Gastrocnemius medialis (tissue), 4 donors: ENCODE data around the gene RBPJL.

Source experiments
- CTCF ChIP-seq, 5 experiments: fragments of 450-650 bp in 3 of 5; fragments of 200-600 bp in 2 of 5; sonication (generic) in 2 of 5; IDR thresholded peaks in 4 of 5; conservative IDR thresholded peaks in 1 of 5; 1 replicate in 4 of 5; 2 replicates in 1 of 5; pipeline ENCODE4 v1.5.1; 2016 to 2019; ENCODE audit warnings: antibody characterized with exemption in 5 of 5, mild to moderate bottlenecking in 3 of 5, moderate library complexity in 3 of 5
- POLR2A ChIP-seq, 2 donors: fragments of 450-650 bp; IDR thresholded peaks; one replicate each; pipeline ENCODE4 v1.6.1; 2017; ENCODE audit warnings: antibody characterized with exemption in 2 of 2, mild to moderate bottlenecking in 2 of 2, moderate library complexity in 2 of 2

DNA sequence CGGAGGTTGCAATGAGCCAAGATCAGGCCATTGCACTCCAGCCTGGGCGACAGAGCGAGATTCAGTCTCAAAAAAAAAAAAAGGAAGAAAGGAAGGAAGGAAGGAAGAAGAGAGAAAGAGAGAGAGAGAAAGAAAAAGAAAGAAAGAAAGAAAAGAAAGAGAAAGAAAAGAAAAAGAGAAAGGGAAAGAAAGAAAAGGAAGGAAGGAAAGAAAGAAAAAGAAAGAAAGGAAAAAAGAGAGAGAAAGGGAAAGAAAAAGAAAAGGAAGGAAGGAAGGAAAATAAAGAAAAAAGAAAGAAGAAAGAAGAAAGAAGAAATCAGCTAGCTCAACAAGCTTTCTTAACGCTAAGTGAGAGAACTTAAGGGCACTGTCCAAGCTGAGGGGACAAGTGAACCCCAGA, 9.0 kb downstream of the RBPJL start:
- no peak for TF ChIP-seq CTCF (IDR thresholded peaks at IDR 0.05 in 4 of 5, conservative IDR thresholded peaks at IDR 0.05 in 1 of 5)
- no peak for TF ChIP-seq POLR2A (IDR thresholded peaks at IDR 0.05)
